Vagina (tissue), 2 donors: ENCODE results near the gene BRSK2. TPM values are rescaled to one million over a fixed set of nuclear protein-coding genes. Genes with fewer than 3 reads are reported as not detected.

Experiments used
- DNase-seq, 2 donors: peaks; one replicate each; pipeline ENCODE4 v3.0.0-alpha.2; 2017; ENCODE audit errors: extremely low spot score in 2 of 2
- H3K27ac ChIP-seq: fragments of 200-600 bp; sonication (generic); one replicate; pipeline ENCODE4 v1.5.1; 2019
- H3K27me3 ChIP-seq: fragments of 200-600 bp; sonication (generic); one replicate; pipeline ENCODE4 v1.5.1; 2019
- H3K36me3 ChIP-seq, 2 donors: fragments of 200-600 bp; sonication (generic); one replicate each; pipeline ENCODE4 v1.5.1; 2017 to 2019
- H3K4me1 ChIP-seq: fragments of 200-600 bp; sonication (generic); one replicate; pipeline ENCODE4 v1.5.1; 2019
- H3K4me3 ChIP-seq, 2 donors: fragments of 200-600 bp; sonication (generic); 1 replicate in 1 of 2; 2 replicates in 1 of 2; pipeline ENCODE4 v1.5.1; 2016 to 2019
- H3K9me3 ChIP-seq: fragments of 200-600 bp; sonication (generic); one replicate; pipeline ENCODE4 v1.5.1; 2019
- CTCF ChIP-seq, 3 experiments: fragments of 450-650 bp in 2 of 3; fragments of 200-600 bp in 1 of 3; sonication (generic) in 1 of 3; IDR thresholded peaks; one replicate each; pipeline ENCODE4 v1.5.1; 2017 to 2019; ENCODE audit warnings: antibody characterized with exemption in 3 of 3, mild to moderate bottlenecking in 2 of 3, moderate library complexity in 2 of 3
- POLR2A ChIP-seq, 2 donors: fragments of 450-650 bp; IDR thresholded peaks; one replicate each; pipeline ENCODE4 v1.6.1; 2017; ENCODE audit warnings: antibody characterized with exemption in 2 of 2, mild to moderate bottlenecking in 2 of 2, moderate library complexity in 2 of 2
- POLR2AphosphoS5 ChIP-seq, 2 donors: sonication (generic); formaldehyde crosslinking; IDR thresholded peaks; one replicate each; pipeline ENCODE4 v1.9.0; 2017; ENCODE audit warnings: antibody characterized with exemption in 2 of 2, mild to moderate bottlenecking in 2 of 2, low read depth in 1 of 2; ENCODE audit not compliant: insufficient read depth in 1 of 2
- intact Hi-C: fragments of 100-400 bp; cut with DNase I; formaldehyde crosslinking; loops from one replicate; pipeline ENCODE4 v1.15.1; 2023
- total RNA-seq: library from RNA; depleted of rRNA; stranded (reverse); fragments of >200 nt; gene quantifications from one replicate; pipeline ENCODE4 v1.2.3, GENCODE V29; 2016

Gene BRSK2
- total RNA-seq, 1 donor from 2014 or later: 3.9 TPM

DNA sequence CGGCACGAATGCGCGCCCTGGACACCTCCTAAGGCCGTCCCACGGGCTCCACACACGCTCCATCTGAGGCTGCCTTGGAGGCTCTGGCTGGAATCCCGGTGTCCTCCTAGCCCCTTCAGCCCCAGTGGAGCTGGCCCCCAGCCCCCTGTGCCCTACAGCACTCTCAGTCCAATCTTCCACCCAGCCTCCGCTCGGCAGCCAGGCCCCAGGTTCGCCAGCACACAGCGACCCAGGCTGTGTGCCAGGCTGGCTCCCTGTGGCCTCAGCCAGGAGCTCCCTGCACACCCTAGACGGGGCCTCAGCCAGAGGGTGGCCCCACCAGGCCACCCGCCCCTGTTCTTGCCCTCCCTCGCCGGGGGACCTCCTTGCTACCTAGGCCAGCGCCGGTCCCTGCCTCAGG lies 78.3 kb downstream of the BRSK2 start:
- Histone ChIP-seq H3K4me1 (no peaks in the 10 kb centered on the region), H3K9me3 (no peaks in the 10 kb centered on the region), H3K27me3 (no peaks in the 10 kb centered on the region), H3K4me3 (no peak overlapping the region), H3K27ac (no peak overlapping the region), H3K36me3 (peaks cover 0 to 37% of the 10 kb centered on the region in 2 donors)
- DNase-seq: no peak
- intact Hi-C loops: no loop called here
- TF ChIP-seq POLR2AphosphoS5 (IDR thresholded peaks at IDR 0.05; ENCODE audit: insufficient read depth in 1 of 2, low read depth in 1 of 2) (no peak), CTCF (IDR thresholded peaks at IDR 0.05) (no peak), POLR2A (IDR thresholded peaks at IDR 0.05) (no peak)

- no peak for DNase-seq
- intact Hi-C loops: no loop called here
- Histone ChIP-seq H3K27me3 (no peaks in the 10 kb centered on the region), H3K27ac (no peak overlapping the region), H3K9me3 (no peaks in the 10 kb centered on the region), H3K4me3 (no peak overlapping the region), H3K4me1 (no peaks in the 10 kb centered on the region), H3K36me3 (peaks cover 0 to 38% of the 10 kb centered on the region in 2 donors)
- TF ChIP-seq POLR2AphosphoS5 (IDR thresholded peaks at IDR 0.05; ENCODE audit: insufficient read depth in 1 of 2, low read depth in 1 of 2): no peak
Observed at GRCh38 chr11:1468473-1469066, 78.8 kb downstream of the BRSK2 start.

GRCh38 chr11:1469287-1469910 lies 79.7 kb downstream of the BRSK2 start:
- Histone ChIP-seq H3K27ac (no peak overlapping the region), H3K4me3 (no peak overlapping the region), H3K27me3 (no peaks in the 10 kb centered on the region), H3K4me1 (no peaks in the 10 kb centered on the region), H3K36me3 (peaks cover 0 to 46% of the 10 kb centered on the region in 2 donors), H3K9me3 (no peaks in the 10 kb centered on the region)
- TF ChIP-seq POLR2A (IDR thresholded peaks at IDR 0.05) (no peak), CTCF (IDR thresholded peaks at IDR 0.05) (no peak), POLR2AphosphoS5 (IDR thresholded peaks at IDR 0.05; ENCODE audit: insufficient read depth in 1 of 2, low read depth in 1 of 2) (no peak)
- intact Hi-C loops: no loop called here
- DNase-seq: no peak

GRCh38 chr11:1469911-1470680 lies 80.4 kb downstream of the BRSK2 start:
- H3K36me3 ChIP-seq: peaks cover 0 to 51% of the 10 kb centered on the region in 2 donors
- H3K9me3 ChIP-seq: no peaks in the 10 kb centered on the region
- H3K27ac ChIP-seq: no peak overlapping the region
- no peaks in the 10 kb centered on the region for H3K4me1 ChIP-seq
- no peak overlapping the region for H3K4me3 ChIP-seq
- TF ChIP-seq POLR2AphosphoS5 (IDR thresholded peaks at IDR 0.05; ENCODE audit: insufficient read depth in 1 of 2, low read depth in 1 of 2): no peak
- TF ChIP-seq CTCF (IDR thresholded peaks at IDR 0.05): no peak
- intact Hi-C loops: no loop called here
- no peak for DNase-seq
- H3K27me3 ChIP-seq: no peaks in the 10 kb centered on the region

DNA sequence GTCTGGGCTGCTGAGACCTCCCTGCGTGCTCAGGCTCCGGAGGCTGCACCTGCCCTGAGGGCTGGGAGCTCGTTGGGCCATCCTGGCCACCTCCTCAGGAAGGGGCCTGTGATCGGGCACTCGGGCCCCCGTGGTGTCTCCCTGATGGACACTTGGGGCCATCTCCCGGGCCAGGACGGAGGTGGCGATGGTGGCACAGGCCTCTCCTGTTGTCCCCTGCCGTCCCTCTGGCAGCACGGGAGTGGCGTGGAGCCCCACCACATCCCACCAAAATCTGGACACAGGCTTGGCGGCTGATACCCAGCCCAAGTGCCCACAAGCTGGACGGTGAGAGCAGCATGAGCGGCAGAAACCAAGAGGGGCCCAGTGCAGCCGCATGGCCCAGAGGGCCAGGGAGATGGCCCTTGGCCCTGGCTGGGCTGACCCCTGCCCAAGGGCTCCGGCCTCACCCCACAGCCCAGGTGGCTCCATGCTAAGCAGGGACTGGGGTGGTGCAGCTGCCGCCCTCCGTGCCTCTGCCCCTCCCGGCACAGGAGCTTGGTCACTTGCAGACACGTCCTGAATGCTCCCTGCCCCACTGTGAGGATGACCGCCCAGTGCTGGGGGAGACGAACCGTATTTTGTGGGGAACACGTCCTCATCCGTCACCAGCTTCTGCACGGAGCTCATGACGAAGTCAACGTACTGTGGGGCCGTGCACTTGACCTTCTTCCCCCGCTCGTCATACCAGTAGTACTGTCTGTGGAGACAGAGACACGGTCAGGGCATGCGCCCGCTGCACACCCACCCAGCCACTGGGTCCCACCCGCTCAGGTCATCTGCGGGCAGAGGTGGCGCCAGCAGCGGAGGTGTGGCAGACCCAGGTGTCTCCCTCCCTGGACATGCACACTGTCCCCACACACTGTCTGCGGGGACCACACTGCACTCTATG lies 81.2 kb downstream of the BRSK2 start:
- no peak for DNase-seq
- no peaks in the 10 kb centered on the region for H3K4me1 ChIP-seq
- peaks cover 0 to 60% of the 10 kb centered on the region in 2 donors for H3K36me3 ChIP-seq
- no peaks in the 10 kb centered on the region for H3K27me3 ChIP-seq
- H3K27ac ChIP-seq: no peak overlapping the region
- no peak overlapping the region for H3K4me3 ChIP-seq
- no peaks in the 10 kb centered on the region for H3K9me3 ChIP-seq
- intact Hi-C loops: no loop called here
- TF ChIP-seq POLR2AphosphoS5 (IDR thresholded peaks at IDR 0.05; ENCODE audit: insufficient read depth in 1 of 2, low read depth in 1 of 2) (no peak), CTCF (IDR thresholded peaks at IDR 0.05) (no peak), POLR2A (IDR thresholded peaks at IDR 0.05) (no peak)
